H9 (cell line): Measurements from ENCODE around the gene TEAD1. TPM values are rescaled to one million over a fixed set of nuclear protein-coding genes. Genes with fewer than 3 reads are reported as not detected.

Experiments used
- DNase-seq: peaks from one replicate; pipeline ENCODE4 v3.0.0-alpha.2; 2017
- H2AFZ ChIP-seq: one replicate; pipeline ENCODE4 v1.6.1; 2013; ENCODE audit warnings: mild to moderate bottlenecking, low read length, control low read depth, moderate library complexity
- H2AK5ac ChIP-seq: 2 replicates; pipeline ENCODE4 v1.6.1; 2013; ENCODE audit warnings: low read length, control low read depth, mixed read lengths; ENCODE audit not compliant: insufficient read length
- H2BK120ac ChIP-seq: one replicate; pipeline ENCODE4 v1.6.1; 2013; ENCODE audit warnings: low read depth, mild to moderate bottlenecking, low read length, control low read depth, inconsistent platforms; ENCODE audit not compliant: poor library complexity, severe bottlenecking
- H2BK12ac ChIP-seq: 2 replicates; pipeline ENCODE4 v1.6.1; 2013; ENCODE audit warnings: low read length, control low read depth, mixed read lengths, low read depth; ENCODE audit not compliant: insufficient read length
- H2BK15ac ChIP-seq: 2 replicates; pipeline ENCODE4 v1.6.1; 2013; ENCODE audit warnings: low read depth, low read length, control low read depth
- H2BK20ac ChIP-seq: one replicate; pipeline ENCODE4 v1.6.1; 2013; ENCODE audit warnings: low read depth, mild to moderate bottlenecking, low read length, control low read depth, inconsistent platforms; ENCODE audit not compliant: poor library complexity, severe bottlenecking
- H2BK5ac ChIP-seq: 2 replicates; pipeline ENCODE4 v1.6.1; 2013; ENCODE audit warnings: low read length, control low read depth, mixed read lengths; ENCODE audit not compliant: insufficient read length
- H3K14ac ChIP-seq: 2 replicates; pipeline ENCODE4 v1.6.1; 2013; ENCODE audit warnings: low read length, control low read depth; ENCODE audit not compliant: insufficient read depth
- H3K18ac ChIP-seq: 2 replicates; pipeline ENCODE4 v1.6.1; 2013; ENCODE audit warnings: low read depth, mild to moderate bottlenecking, mixed read lengths, low read length, control low read depth; ENCODE audit not compliant: insufficient read length
- H3K23ac ChIP-seq: 2 replicates; pipeline ENCODE4 v1.6.1; 2013; ENCODE audit warnings: low read length, control low read depth, mixed read lengths, low read depth; ENCODE audit not compliant: insufficient read length
- H3K23me2 ChIP-seq: 2 replicates; pipeline ENCODE4 v1.6.1; 2013; ENCODE audit warnings: low read depth, mild to moderate bottlenecking, mixed read lengths, low read length, control low read depth; ENCODE audit not compliant: insufficient read length, poor library complexity, severe bottlenecking
- H3K27ac ChIP-seq: 2 replicates; pipeline ENCODE4 v1.5.1; 2013; ENCODE audit warnings: low read length, control low read depth, mixed read lengths, low read depth; ENCODE audit not compliant: insufficient read length
- H3K27me3 ChIP-seq: 2 replicates; pipeline ENCODE4 v1.6.1; 2013; ENCODE audit warnings: low read length, control low read depth, inconsistent platforms; ENCODE audit not compliant: insufficient read depth
- H3K4ac ChIP-seq: 2 replicates; pipeline ENCODE4 v1.6.1; 2013; ENCODE audit warnings: low read depth, mild to moderate bottlenecking, control low read depth, inconsistent platforms, low read length, moderate library complexity
- H3K4me1 ChIP-seq: 2 replicates; pipeline ENCODE4 v1.6.1; 2013; ENCODE audit warnings: low read length, control low read depth, inconsistent platforms; ENCODE audit not compliant: insufficient read depth
- H3K4me2 ChIP-seq: 2 replicates; pipeline ENCODE4 v1.6.1; 2013; ENCODE audit warnings: low read length, control low read depth, mixed read lengths; ENCODE audit not compliant: insufficient read length, insufficient read depth
- H3K56ac ChIP-seq: 2 replicates; pipeline ENCODE4 v1.6.1; 2013; ENCODE audit warnings: low read depth, mild to moderate bottlenecking, mixed read lengths, low read length, control low read depth; ENCODE audit not compliant: insufficient read length
- H3K79me1 ChIP-seq: 2 replicates; pipeline ENCODE4 v1.6.1; 2013; ENCODE audit warnings: low read depth, mild to moderate bottlenecking, moderate library complexity, low read length, control low read depth, inconsistent platforms; ENCODE audit not compliant: insufficient read depth, poor library complexity, severe bottlenecking
- H3K79me2 ChIP-seq: 2 replicates; pipeline ENCODE4 v1.6.1; 2013; ENCODE audit warnings: low read length, control low read depth, inconsistent platforms; ENCODE audit not compliant: insufficient read depth
- H3K9ac ChIP-seq: 2 replicates; pipeline ENCODE4 v1.6.1; 2013; ENCODE audit warnings: low read length, control low read depth, mixed read lengths; ENCODE audit not compliant: insufficient read length; ENCODE audit errors: extremely low read depth
- H3K9me3 ChIP-seq: one replicate; pipeline ENCODE4 v1.6.1; 2013; ENCODE audit warnings: low read depth, low read length, inconsistent platforms; ENCODE audit not compliant: control insufficient read depth
- H3T11ph ChIP-seq: one replicate; pipeline ENCODE4 v1.6.1; 2013; ENCODE audit warnings: mild to moderate bottlenecking, low read length, control low read depth, inconsistent platforms
- H4K20me1 ChIP-seq: one replicate; pipeline ENCODE4 v1.6.1; 2013; ENCODE audit not compliant: control insufficient read depth, insufficient read length, insufficient read depth
- H4K5ac ChIP-seq: 2 replicates; pipeline ENCODE4 v1.6.1; 2013; ENCODE audit warnings: low read depth, mild to moderate bottlenecking, mixed read lengths, low read length, control low read depth; ENCODE audit not compliant: insufficient read length
- H4K8ac ChIP-seq: replicated peaks from 2 replicates; pipeline ENCODE4 v1.6.1; 2013; ENCODE audit warnings: low read length, control low read depth, mixed read lengths, low read depth; ENCODE audit not compliant: insufficient read length
- H4K91ac ChIP-seq: 2 replicates; pipeline ENCODE4 v1.6.1; 2013; ENCODE audit warnings: low read depth, mild to moderate bottlenecking, moderate library complexity, mixed read lengths, low read length, control low read depth; ENCODE audit not compliant: insufficient read length
- H3K27ac Mint-ChIP-seq, 3 experiments: 2 replicates in 2 of 3; 3 replicates in 1 of 3; pipeline ENCODE4 v1.8.0; 2020 to 2021; ENCODE audit warnings: mixed read lengths in 3 of 3, mild to moderate bottlenecking in 1 of 3, moderate library complexity in 1 of 3
- H3K27me3 Mint-ChIP-seq: 2 replicates; pipeline ENCODE4 v1.8.0; 2021; ENCODE audit warnings: low read depth, mild to moderate bottlenecking, moderate library complexity, mixed read lengths
- H3K36me3 Mint-ChIP-seq, 3 experiments: 2 replicates in 2 of 3; 3 replicates in 1 of 3; pipeline ENCODE4 v1.8.0; 2020 to 2021; ENCODE audit warnings: low read depth in 3 of 3, mixed read lengths in 3 of 3; ENCODE audit not compliant: insufficient read depth in 1 of 3
- H3K4me1 Mint-ChIP-seq, 2 experiments: 2 replicates each; pipeline ENCODE4 v1.8.0; 2020; ENCODE audit warnings: mixed read lengths in 2 of 2
- H3K4me3 Mint-ChIP-seq, 2 experiments: 2 replicates in 1 of 2; 3 replicates in 1 of 2; pipeline ENCODE4 v1.8.0; 2020 to 2021; ENCODE audit warnings: mild to moderate bottlenecking in 2 of 2, mixed read lengths in 2 of 2, moderate library complexity in 1 of 2
- H3K9me3 Mint-ChIP-seq, 2 experiments: 2 replicates in 1 of 2; 3 replicates in 1 of 2; pipeline ENCODE4 v1.8.0; 2020; ENCODE audit warnings: mild to moderate bottlenecking in 2 of 2, mixed read lengths in 2 of 2, moderate library complexity in 1 of 2
- WGBS: extraction: QIAGEN DNeasy Blood & Tissue Kit; methylation state at CpG from one replicate; pipeline ENCODE4 v1.1.7; 2013; ENCODE audit warnings: missing lambda C conversion rate, low lambda C conversion rate, mixed read lengths; ENCODE audit not compliant: insufficient read length; ENCODE audit errors: extremely low coverage; 5-methylcytosine and 5-hydroxymethylcytosine counted together
- total RNA-seq: library from RNA; stranded (reverse); gene quantifications from 2 replicates; pipeline ENCODE4 v1.2.1, GENCODE V29; 2021
- TF ChIP-seq, protein P1 (sequence below): fragments of 200-600 bp; sonication (generic); conservative IDR thresholded peaks from 3 replicates; pipeline ENCODE4 v1.8.0; 2021; ENCODE audit warnings: antibody characterized with exemption, mild to moderate bottlenecking

Gene TEAD1
- total RNA-seq, 1 experiment from 2014 or later: 75.1 TPM

DNA sequence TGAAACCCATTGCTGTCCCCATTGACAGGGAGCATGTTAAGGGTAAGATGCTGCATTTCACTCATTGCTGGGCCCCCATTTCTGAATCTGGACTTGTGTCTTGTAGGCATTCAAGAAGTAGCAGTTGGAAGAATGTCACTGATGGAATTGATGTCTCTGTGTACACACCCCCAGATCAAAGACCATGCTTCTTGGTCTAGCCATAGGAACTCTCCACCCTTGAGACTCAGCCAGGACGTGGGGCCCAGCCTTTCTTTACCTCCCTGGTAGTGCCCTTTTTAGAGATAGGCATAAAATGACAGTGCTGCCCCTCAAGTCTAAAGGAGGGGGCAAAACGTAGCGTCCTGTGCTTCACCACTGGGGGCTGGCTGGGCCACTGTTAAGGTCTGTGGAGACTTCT is 135.1 kb downstream of the TEAD1 start:
- no peak overlapping the region for H3K56ac ChIP-seq
- no peak overlapping the region for H2BK20ac ChIP-seq
- H4K5ac ChIP-seq: no peak overlapping the region
- no peaks in the 10 kb centered on the region for H3K23me2 ChIP-seq
- no peak overlapping the region for H3K14ac ChIP-seq
- H3K4ac ChIP-seq: no peak overlapping the region
- no peak overlapping the region for H2BK5ac ChIP-seq
- no peak overlapping the region for H4K91ac ChIP-seq
- no peak overlapping the region for H2BK12ac ChIP-seq
- no peak overlapping the region for H4K8ac ChIP-seq
- Mint-ChIP-seq H3K36me3 (peaks cover 0 to 2% (median 2%) of the 10 kb centered on the region in 3 experiments; a peak in 4 of 7 replicates), H3K9me3 (no peaks in the 10 kb centered on the region), H3K4me1 (peaks cover 50 to 57% of the 10 kb centered on the region in 2 experiments), H3K27ac (peak overlapping the region in 1 of 3 experiments; percentile 63; a peak in 1 of 7 replicates), H3K27me3 (no peaks in the 10 kb centered on the region), H3K4me3 (no peak overlapping the region)
- H3K9ac ChIP-seq: no peak overlapping the region
- H3K27me3 ChIP-seq: no peaks in the 10 kb centered on the region
- no peak overlapping the region for H2AK5ac ChIP-seq
- H2AFZ ChIP-seq: no peak overlapping the region
- no CpG with 5 or more reads among the region's 3 CpGs for WGBS
- no peak overlapping the region for H2BK120ac ChIP-seq
- H3T11ph ChIP-seq: no peak overlapping the region
- peaks cover 14% of the 10 kb centered on the region for H3K79me1 ChIP-seq
- H3K4me2 ChIP-seq: no peak overlapping the region
- no peak overlapping the region for H2BK15ac ChIP-seq
- DNase-seq: no peak
- no peak overlapping the region for H3K18ac ChIP-seq
- H4K20me1 ChIP-seq: no peaks in the 10 kb centered on the region
- H3K23ac ChIP-seq: no peak overlapping the region
- peaks cover 10% of the 10 kb centered on the region for H3K4me1 ChIP-seq
- no peaks in the 10 kb centered on the region for H3K9me3 ChIP-seq
- peaks cover 5% of the 10 kb centered on the region; the same call in 1 of the 2 replicates for H3K79me2 ChIP-seq
- TF ChIP-seq, protein P1, sequence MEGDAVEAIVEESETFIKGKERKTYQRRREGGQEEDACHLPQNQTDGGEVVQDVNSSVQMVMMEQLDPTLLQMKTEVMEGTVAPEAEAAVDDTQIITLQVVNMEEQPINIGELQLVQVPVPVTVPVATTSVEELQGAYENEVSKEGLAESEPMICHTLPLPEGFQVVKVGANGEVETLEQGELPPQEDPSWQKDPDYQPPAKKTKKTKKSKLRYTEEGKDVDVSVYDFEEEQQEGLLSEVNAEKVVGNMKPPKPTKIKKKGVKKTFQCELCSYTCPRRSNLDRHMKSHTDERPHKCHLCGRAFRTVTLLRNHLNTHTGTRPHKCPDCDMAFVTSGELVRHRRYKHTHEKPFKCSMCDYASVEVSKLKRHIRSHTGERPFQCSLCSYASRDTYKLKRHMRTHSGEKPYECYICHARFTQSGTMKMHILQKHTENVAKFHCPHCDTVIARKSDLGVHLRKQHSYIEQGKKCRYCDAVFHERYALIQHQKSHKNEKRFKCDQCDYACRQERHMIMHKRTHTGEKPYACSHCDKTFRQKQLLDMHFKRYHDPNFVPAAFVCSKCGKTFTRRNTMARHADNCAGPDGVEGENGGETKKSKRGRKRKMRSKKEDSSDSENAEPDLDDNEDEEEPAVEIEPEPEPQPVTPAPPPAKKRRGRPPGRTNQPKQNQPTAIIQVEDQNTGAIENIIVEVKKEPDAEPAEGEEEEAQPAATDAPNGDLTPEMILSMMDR: no peak
- H3K27ac ChIP-seq: no peak overlapping the region
